22Rv1 (cell line): ENCODE measurements around the gene CADM4.

ENCODE experiments used
- H3K27ac ChIP-seq: fragments of 450-650 bp; 2 replicates; pipeline ENCODE4 v1.5.1; 2017
- CTCF ChIP-seq: fragments of 450-650 bp; IDR thresholded peaks from 2 replicates; pipeline ENCODE4 v1.5.1; 2017; ENCODE audit warnings: mild to moderate bottlenecking
- ZFX ChIP-seq: fragments of 450-650 bp; IDR thresholded peaks from 2 replicates; pipeline ENCODE4 v1.6.1; 2017; ENCODE audit warnings: antibody characterized with exemption, borderline replicate concordance

CADM4 gene

GRCh38 chr19:43574424-43575155 lies 65.1 kb downstream of the CADM4 start:
- no peak for TF ChIP-seq ZFX
- no peak for TF ChIP-seq CTCF
- peak overlapping the region; percentile 71 for H3K27ac ChIP-seq
